Lower leg skin (tissue), 4 donors: ENCODE results near the gene NBPF4. TPM values are rescaled to one million over a fixed set of nuclear protein-coding genes. Genes with fewer than 3 reads are reported as not detected.
"Not testable (repeated sequence)": the region's sequence is repeated elsewhere in the genome, so short reads cannot be mapped to it uniquely, and the experiment has no call there.

Experiments used
- DNase-seq, 2 donors: peaks; one replicate each; pipeline ENCODE4 v3.0.0-alpha.2; 2019; ENCODE audit warnings: low spot score in 2 of 2
- H3K4me3 ChIP-seq: fragments of 200-600 bp; sonication (generic); 2 replicates; pipeline ENCODE4 v1.5.1; 2017; ENCODE audit warnings: mild to moderate bottlenecking, low read depth; ENCODE audit not compliant: poor library complexity, severe bottlenecking
- POLR2A ChIP-seq, 2 donors: fragments of 450-650 bp; IDR thresholded peaks; one replicate each; pipeline ENCODE4 v1.6.1; 2016 to 2017; ENCODE audit warnings: antibody characterized with exemption in 2 of 2, mild to moderate bottlenecking in 1 of 2, moderate library complexity in 1 of 2
- WGBS, 2 donors: methylation state at CpG; one replicate each; pipeline ENCODE4 v1.1.5; 2018; 5-methylcytosine and 5-hydroxymethylcytosine counted together
- intact Hi-C: fragments of 100-400 bp; cut with DNase I; formaldehyde crosslinking; loops from one replicate; pipeline ENCODE4 v1.15.0; 2023; ENCODE audit warnings: low total_unique reads
- total RNA-seq, 4 donors: library from RNA; depleted of rRNA; stranded (reverse); fragments of >200 nt; gene quantifications; one replicate each; pipeline ENCODE4 v1.1.0, GENCODE V29; 2016
- TF ChIP-seq, protein P1 (sequence below), 3 donors: fragments of 450-650 bp; IDR thresholded peaks; one replicate each; pipeline ENCODE4 v1.5.1; 2016; ENCODE audit warnings: antibody characterized with exemption in 3 of 3, mild to moderate bottlenecking in 3 of 3, moderate library complexity in 2 of 3

The NBPF4 gene
- total RNA-seq, 4 donors from 2014 or later = not detected

DNA sequence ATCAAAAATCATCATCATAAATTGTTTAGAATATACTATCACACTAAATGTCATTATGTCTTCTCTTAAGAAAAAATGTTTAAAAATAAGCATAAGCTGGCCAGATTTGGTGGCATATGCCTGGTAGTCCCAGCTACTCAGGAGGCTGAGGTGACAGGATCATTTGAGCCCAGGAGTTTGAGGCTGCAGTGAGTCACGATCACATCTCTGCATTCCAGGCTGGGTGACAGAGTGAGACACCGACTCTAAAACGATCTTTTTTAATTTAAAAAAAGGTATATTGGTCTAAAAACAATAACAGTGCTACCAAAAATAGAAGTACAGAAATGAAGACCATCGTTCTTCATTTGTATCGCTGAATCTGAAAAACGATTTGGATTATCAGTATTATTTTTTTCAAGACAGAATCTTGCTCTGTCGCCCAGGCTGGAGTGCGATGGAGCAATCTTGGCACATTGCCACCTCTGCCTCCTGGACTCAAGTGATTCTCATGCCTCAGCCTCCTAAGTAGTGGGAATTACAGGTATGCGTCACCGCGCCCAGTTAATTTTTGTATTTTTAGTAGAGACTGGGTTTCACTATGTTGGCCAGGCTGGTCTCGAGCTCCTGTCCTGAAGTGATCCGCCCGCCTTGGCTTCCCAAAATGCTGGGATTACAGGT is 26.2 kb downstream of the NBPF4 start:
- intact Hi-C loops, DNase-seq, H3K4me3 ChIP-seq: not testable (repeated sequence)
- WGBS, 2 donors = 86 to 92% methylated on average over 14 of the region's 14 CpGs

DNA sequence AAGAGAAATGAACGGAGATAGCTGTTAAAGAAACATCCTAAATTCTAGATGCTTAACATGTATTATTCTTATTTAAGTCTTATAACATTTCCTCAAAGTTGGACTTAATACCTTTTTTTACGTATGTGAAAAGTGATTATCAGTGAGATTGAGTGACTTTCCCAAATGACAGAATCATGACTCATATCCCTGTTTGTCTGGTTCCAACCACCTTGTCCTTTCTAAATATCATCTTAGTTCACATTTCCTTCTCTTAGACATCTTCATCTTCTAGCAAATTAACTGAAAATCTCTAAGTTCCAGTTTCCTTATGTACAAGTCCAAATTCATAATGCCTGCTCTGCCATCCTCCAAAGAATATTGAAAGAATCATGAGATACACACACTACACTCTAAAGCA is 26.9 kb downstream of the NBPF4 start:
- intact Hi-C loops, DNase-seq, H3K4me3 ChIP-seq: not testable (repeated sequence)
- 39 to 51% methylated on average over 2 of the region's 2 CpGs for WGBS, 2 donors

DNA sequence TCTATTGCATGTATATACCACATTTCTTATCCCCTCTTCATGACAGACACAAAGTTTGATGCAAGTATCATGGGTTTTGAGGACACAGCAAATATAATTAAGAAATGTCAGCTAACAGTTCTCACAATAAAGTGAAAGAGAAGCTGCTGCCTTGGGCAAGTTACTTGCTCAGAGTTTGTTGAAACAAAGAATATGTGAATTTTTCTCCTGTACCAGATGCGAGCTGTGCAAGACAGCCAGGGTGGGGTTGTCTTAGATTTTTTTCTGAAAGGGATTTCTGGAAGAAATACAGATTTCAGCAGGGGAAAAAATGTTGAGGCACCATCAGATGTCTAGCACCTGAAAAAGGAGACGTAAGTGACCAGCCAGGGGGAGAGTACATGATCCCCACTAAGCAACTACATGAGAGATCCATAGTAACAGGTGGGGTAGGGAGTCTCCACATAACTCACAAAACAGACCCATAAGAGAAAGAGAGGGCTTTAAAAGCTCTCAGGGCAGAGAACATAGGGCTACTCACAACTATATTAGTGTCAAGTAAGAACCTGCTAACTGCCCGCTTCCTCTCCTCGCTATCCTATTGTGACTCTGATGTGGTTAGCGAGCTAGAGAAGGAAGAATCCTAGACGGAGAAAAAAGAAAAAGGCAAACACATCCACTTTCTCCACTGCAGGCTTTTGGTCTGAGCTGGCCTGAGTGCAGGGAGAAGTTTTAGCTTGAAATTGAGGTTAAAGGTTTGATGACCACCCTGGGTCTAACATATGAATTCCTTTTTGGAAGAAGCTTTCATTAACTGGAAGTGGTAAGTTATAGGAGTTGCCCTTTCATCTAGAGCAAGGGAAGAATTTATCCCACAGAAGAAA is 27.6 kb downstream of the NBPF4 start:
- H3K4me3 ChIP-seq, intact Hi-C loops, DNase-seq: not testable (repeated sequence)
- 67 to 74% methylated on average over 6 of the region's 6 CpGs for WGBS, 2 donors

DNA sequence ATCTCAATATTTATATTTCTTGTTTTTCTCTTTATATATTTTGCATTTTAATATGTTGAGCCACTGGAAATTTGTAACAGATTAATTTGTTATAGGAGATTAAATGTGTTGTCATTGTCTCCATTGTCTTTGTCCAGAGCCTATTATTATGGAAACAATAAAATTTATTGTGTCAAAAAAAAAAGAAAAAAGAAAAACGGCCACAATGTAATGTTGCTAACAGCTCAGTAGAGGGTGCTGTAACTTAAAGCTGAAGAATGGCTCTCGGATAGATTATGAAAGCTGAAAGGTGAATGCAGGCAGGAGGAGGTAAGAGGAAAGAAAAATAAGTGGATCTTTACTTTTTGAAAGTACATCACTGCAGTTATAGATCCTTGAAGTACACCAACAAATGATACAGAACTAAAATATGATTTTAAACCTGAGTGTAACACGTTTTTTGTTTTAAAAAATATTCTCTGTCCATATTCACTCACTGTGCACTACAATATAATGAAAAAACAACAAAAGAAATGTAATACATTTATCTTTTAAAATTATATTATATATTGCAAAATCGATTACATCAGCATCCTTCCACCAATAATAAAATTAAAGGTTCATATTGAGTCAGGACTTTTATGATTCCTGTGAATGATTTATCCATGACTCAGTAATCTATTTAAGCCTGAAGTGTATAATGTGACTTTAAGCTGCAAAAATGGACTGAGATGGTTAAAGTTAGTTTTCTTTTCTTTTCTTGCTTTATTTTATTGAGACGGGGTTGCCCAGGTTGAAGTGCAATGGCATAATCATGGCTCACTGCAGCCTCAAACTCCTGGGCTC is 29.0 kb downstream of the NBPF4 start:
- intact Hi-C loops, DNase-seq, H3K4me3 ChIP-seq: not testable (repeated sequence)
- 18 to 32% methylated on average over 4 to 5 of the region's 5 CpGs for whole genome bisulfite sequencing, 2 donors

DNA sequence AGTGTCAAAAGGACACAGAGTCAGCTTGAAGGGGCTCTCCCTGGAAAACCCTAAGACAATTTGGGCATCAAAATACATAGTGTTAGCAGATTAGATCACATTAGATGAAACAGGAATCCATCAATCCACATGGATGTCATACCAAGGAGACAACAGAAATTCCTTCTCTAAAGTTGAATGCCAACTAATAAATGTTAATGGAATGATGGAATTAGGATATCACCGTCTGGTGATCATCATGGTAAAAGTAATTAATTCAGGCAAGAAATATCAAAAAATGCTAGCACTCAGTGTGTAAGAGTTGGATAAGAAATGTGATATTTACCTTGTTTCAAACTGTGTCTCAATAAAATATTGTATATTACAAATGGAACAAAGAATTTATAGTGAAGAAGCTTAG is 32.9 kb downstream of the NBPF4 start:
- WGBS, 2 donors = 80 to 87% methylated on average over 1 of the region's 1 CpG
- TF ChIP-seq, protein P1, sequence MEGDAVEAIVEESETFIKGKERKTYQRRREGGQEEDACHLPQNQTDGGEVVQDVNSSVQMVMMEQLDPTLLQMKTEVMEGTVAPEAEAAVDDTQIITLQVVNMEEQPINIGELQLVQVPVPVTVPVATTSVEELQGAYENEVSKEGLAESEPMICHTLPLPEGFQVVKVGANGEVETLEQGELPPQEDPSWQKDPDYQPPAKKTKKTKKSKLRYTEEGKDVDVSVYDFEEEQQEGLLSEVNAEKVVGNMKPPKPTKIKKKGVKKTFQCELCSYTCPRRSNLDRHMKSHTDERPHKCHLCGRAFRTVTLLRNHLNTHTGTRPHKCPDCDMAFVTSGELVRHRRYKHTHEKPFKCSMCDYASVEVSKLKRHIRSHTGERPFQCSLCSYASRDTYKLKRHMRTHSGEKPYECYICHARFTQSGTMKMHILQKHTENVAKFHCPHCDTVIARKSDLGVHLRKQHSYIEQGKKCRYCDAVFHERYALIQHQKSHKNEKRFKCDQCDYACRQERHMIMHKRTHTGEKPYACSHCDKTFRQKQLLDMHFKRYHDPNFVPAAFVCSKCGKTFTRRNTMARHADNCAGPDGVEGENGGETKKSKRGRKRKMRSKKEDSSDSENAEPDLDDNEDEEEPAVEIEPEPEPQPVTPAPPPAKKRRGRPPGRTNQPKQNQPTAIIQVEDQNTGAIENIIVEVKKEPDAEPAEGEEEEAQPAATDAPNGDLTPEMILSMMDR (IDR thresholded peaks at IDR 0.05) = no peak
- no peak for TF ChIP-seq POLR2A (IDR thresholded peaks at IDR 0.05)
- no peak for DNase-seq
- intact Hi-C loops = no loop called here
- H3K4me3 ChIP-seq = no peak overlapping the region

DNA sequence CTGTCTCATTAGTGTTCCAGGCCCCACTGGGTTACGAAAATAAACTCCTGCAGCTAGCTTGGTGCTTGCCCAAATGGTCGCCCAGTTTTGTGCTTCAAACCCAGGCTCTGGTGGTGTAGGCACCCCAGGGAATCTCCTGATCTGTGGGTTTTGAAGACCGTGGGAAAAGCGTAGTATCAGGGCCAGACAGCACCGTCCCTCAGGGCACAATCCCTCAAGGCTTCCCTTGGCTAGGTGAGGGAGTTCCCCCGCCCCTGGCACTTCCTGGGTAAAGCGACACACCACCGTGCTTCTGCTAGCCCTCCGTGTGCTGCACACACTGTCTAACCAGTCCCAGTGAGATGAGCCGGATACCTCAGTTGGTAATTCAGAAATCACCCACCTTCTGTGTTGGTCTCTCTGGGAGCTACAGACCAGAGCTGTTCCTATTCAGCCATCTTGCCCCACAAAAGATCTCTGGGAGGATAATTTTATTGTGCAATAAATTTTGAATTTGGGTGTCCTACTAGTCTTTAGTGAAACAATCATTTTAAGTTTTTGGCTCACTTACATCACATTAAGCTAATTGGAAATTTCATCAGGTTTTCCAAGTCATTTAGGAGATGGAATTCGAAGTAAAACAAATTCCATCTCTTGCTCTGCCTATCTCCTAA is 34.3 kb downstream of the NBPF4 start:
- intact Hi-C loops = no loop called here
- no peak for DNase-seq
- no peak overlapping the region for H3K4me3 ChIP-seq
- WGBS, 2 donors = 62 to 66% methylated on average over 11 of the region's 11 CpGs
- TF ChIP-seq POLR2A (IDR thresholded peaks at IDR 0.05) = no peak
- TF ChIP-seq, protein P1 (IDR thresholded peaks at IDR 0.05) = no peak

DNA sequence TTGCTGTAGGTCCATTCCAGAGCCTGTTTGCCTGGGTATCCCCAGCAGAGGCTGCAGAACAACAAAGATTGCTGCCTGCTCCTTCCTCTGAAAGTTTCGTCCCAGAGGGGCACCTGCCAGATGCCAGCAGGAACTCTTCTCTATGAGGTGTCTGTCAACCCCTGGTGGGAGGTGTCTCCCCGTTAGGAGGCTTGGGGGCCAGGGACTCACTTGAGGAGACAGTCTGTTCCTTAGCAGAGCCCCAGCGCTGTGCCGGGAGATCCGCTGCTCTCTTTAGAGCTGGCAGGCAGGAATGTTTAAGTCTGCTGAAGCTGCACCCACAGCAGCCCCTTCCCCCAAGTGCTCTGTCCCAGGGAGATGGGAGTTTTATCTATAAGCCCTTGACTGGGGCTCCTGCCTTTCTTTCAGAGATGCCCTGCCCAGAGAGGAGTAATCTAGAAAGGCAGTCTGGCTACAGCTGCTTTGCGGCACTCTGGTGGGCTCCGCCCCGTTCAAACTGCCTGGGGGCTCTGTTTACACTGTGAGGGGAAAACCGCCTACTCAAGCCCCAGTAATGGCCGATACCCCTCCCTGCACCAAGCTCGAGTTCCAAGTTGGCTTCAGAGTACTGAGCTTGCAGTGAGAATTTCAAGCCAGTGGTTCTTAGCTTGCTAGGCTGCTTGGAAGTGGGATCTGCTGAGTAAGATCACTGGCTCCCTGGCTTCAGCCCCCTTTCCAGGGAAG is 35.0 kb downstream of the NBPF4 start:
- intact Hi-C loops = no loop called here
- TF ChIP-seq POLR2A (IDR thresholded peaks at IDR 0.05) = no peak
- TF ChIP-seq, protein P1 (IDR thresholded peaks at IDR 0.05) = no peak
- no peak overlapping the region for H3K4me3 ChIP-seq
- 44 to 51% methylated on average over 9 to 11 of the region's 11 CpGs for WGBS, 2 donors
- DNase-seq = no peak

DNA sequence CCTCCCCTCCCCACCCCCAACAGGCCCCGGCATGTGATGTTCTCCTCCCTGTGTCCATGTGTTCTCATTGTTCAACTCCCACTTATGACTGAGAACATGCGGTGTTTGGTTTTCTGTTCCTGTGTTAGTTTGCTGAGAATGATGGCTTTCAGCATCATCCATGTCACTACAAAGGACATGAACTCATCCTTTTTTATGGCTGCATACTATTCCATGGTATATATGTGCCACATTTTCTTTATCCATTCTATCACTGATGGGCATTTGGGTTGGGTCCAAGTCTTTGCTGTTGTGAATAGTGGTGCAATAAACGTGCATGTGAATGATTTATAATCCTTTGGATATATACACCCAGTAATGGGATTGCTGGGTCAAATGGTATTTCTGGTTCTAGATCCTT is 40.3 kb downstream of the NBPF4 start:
- DNase-seq, H3K4me3 ChIP-seq, intact Hi-C loops: not testable (repeated sequence)
- WGBS, 2 donors = 86 to 90% methylated on average over 3 of the region's 3 CpGs
